ENCODE data around the gene SRRD. TPM values are rescaled to one million over a fixed set of nuclear protein-coding genes. Genes with fewer than 3 reads are reported as not detected.

The SRRD gene
- total RNA-seq, 1 donor from 2014 or later: 20.1 TPM

- TF ChIP-seq CTCF (IDR thresholded peaks at IDR 0.05; ENCODE audit: partially characterized antibody, unreplicated experiment): no peak
- peak overlapping the region; percentile 13 for H3K27ac Mint-ChIP-seq (ENCODE audit: unreplicated experiment)
- no peak overlapping the region for H3K4me3 Mint-ChIP-seq (ENCODE audit: unreplicated experiment)
- H3K4me1 Mint-ChIP-seq (ENCODE audit: low read depth, unreplicated experiment): peaks cover 24% of the 10 kb centered on the region
- no peaks in the 10 kb centered on the region for H3K36me3 Mint-ChIP-seq (ENCODE audit: unreplicated experiment)
- no peak for DNase-seq
- no peaks in the 10 kb centered on the region for H3K9me3 Mint-ChIP-seq (ENCODE audit: unreplicated experiment)
- no peaks in the 10 kb centered on the region for H3K27me3 Mint-ChIP-seq (ENCODE audit: unreplicated experiment)
These were observed 6.3 kb upstream of the SRRD start for GRCh38 chr22:26477341-26477731.

- Mint-ChIP-seq H3K4me3 (ENCODE audit: unreplicated experiment) (peak overlapping the region; percentile 75), H3K4me1 (ENCODE audit: low read depth, unreplicated experiment) (peaks cover 33% of the 10 kb centered on the region), H3K9me3 (ENCODE audit: unreplicated experiment) (peaks cover 3% of the 10 kb centered on the region), H3K27me3 (ENCODE audit: unreplicated experiment) (peaks cover 2% of the 10 kb centered on the region), H3K27ac (ENCODE audit: unreplicated experiment) (peak overlapping the region; percentile 67), H3K36me3 (ENCODE audit: unreplicated experiment) (no peaks in the 10 kb centered on the region)
- TF ChIP-seq CTCF (IDR thresholded peaks at IDR 0.05; ENCODE audit: partially characterized antibody, unreplicated experiment): no peak
- no peak for DNase-seq
These were observed 4.5 kb upstream of the SRRD start for GRCh38 chr22:26479043-26479791.

- H3K27me3 Mint-ChIP-seq (ENCODE audit: unreplicated experiment): peaks cover 2% of the 10 kb centered on the region
- TF ChIP-seq CTCF (IDR thresholded peaks at IDR 0.05; ENCODE audit: partially characterized antibody, unreplicated experiment): no peak
- no peaks in the 10 kb centered on the region for H3K36me3 Mint-ChIP-seq (ENCODE audit: unreplicated experiment)
- peak overlapping the region; percentile 75 for H3K4me3 Mint-ChIP-seq (ENCODE audit: unreplicated experiment)
- H3K27ac Mint-ChIP-seq (ENCODE audit: unreplicated experiment): peak overlapping the region; percentile 67
- peaks cover 36% of the 10 kb centered on the region for H3K4me1 Mint-ChIP-seq (ENCODE audit: low read depth, unreplicated experiment)
- DNase-seq: no peak
- H3K9me3 Mint-ChIP-seq (ENCODE audit: unreplicated experiment): peaks cover 3% of the 10 kb centered on the region
These were observed 3.7 kb upstream of the SRRD start for GRCh38 chr22:26479792-26480610.

- no peak for TF ChIP-seq CTCF (IDR thresholded peaks at IDR 0.05; ENCODE audit: partially characterized antibody, unreplicated experiment)
- Mint-ChIP-seq H3K27ac (ENCODE audit: unreplicated experiment) (no peak overlapping the region), H3K27me3 (ENCODE audit: unreplicated experiment) (peaks cover 2% of the 10 kb centered on the region), H3K36me3 (ENCODE audit: unreplicated experiment) (no peaks in the 10 kb centered on the region), H3K4me3 (ENCODE audit: unreplicated experiment) (no peak overlapping the region), H3K4me1 (ENCODE audit: low read depth, unreplicated experiment) (peaks cover 36% of the 10 kb centered on the region), H3K9me3 (ENCODE audit: unreplicated experiment) (peaks cover 3% of the 10 kb centered on the region)
- DNase-seq: no peak
These were observed 3.1 kb upstream of the SRRD start for GRCh38 chr22:26480611-26480932.
